Choroid plexus epithelial cell (primary cell): ENCODE measurements around the gene TLR6.
A peak's percentile ranks its signal among the peaks of the same experiment; 100 is the strongest.

Experiments used
- DNase-seq: peaks from one replicate; pipeline ENCODE4 v3.0.0-alpha.2; 2010; ENCODE audit warnings: low read depth
- H3K4me3 ChIP-seq: 2 replicates; pipeline ENCODE4 v1.5.1; 2011; ENCODE audit warnings: low read depth, mild to moderate bottlenecking, control low read depth, low read length, moderate library complexity
- TF ChIP-seq, protein P1 (sequence below): conservative IDR thresholded peaks from 2 replicates; pipeline ENCODE4 v1.5.1; 2011; ENCODE audit warnings: low read depth, mild to moderate bottlenecking, control low read depth, inconsistent platforms, low read length, moderate library complexity

TLR6 gene

DNA sequence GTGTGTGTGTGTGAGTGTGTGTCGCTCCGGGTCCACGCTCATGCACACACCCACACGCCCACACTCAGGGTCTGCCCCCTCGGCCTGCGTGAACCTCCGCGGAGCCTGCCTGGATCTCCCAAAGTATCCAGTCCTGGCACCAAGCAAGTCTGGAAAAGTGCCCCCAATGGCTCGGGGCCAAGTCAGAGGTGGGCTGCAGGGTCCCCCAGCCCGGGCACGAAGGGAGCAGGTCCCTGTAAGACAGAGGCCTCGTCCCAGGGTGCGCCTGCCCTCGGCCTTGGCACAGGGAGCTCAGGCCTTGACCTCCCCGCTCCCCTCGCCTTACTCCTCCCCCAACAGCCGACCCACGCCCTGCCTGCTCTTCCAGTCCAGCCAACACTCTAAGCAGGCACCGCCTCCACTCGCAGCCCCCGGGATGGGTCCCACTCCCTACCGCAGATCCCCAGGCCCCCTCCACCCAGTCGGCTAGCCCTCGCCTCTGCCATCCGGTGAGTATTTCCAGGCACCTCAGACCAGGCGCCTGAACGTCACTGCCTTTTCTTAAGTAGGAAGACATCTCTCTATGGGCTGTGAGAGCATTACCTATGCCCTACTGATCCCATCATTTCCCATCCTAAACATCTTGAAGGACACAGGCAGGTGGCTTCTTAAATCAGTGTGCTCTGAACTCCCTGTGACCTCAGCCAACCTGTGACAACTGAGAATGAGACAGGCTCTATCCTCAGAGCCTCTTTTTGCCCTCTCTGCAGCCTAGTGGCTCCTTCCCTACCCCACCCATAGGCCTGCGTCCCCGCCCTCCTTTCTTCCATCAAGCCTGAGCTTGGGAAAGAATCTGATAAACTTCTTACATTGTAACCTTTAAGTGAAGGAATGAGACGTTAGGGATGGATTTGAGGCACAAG is 11.7 kb upstream of the TLR6 start:
- H3K4me3 ChIP-seq = peak overlapping the region; percentile 94
- peak; percentile 40 for DNase-seq
- TF ChIP-seq, protein P1, sequence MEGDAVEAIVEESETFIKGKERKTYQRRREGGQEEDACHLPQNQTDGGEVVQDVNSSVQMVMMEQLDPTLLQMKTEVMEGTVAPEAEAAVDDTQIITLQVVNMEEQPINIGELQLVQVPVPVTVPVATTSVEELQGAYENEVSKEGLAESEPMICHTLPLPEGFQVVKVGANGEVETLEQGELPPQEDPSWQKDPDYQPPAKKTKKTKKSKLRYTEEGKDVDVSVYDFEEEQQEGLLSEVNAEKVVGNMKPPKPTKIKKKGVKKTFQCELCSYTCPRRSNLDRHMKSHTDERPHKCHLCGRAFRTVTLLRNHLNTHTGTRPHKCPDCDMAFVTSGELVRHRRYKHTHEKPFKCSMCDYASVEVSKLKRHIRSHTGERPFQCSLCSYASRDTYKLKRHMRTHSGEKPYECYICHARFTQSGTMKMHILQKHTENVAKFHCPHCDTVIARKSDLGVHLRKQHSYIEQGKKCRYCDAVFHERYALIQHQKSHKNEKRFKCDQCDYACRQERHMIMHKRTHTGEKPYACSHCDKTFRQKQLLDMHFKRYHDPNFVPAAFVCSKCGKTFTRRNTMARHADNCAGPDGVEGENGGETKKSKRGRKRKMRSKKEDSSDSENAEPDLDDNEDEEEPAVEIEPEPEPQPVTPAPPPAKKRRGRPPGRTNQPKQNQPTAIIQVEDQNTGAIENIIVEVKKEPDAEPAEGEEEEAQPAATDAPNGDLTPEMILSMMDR = no peak

DNA sequence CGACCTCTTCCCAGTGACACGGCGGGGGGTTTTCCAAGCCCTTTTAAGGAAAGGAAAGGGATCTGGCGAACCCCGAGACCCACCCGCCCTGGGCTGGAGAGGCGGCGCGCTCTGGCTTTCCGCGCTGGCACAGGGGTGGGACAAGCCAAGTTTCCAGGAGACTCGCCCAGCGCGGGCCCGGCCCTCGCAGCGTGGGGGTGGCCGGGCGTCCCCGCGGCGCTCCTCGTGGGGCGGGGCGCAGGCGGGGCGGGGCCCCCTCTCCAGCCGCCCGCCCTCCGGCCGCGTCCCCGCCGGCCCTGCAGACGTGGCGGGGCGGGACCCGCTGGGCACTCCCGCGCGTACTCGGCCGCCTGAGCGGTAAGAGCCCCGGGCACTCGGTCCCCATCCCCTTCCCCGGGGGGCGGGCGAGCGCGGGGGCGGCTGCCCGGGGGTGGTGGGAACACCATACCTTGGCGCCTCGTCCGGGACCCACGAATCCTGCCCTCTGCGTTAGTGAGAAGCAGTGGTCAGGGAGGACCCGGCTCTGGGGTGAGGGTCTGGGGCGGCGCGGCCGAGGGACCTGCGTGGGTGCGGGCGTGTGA is 11.0 kb upstream of the TLR6 start, which contains the start of gene FAM114A1:
FAM114A1 (plus strand) TSS at position 329 of the 581 bp plus-strand sequence. CDS start 10,273 bp downstream, outside the sequence.
- H3K4me3 ChIP-seq = peak within 1 kb of the TSS; percentile 94
- TF ChIP-seq, protein P1 = no peak
- DNase-seq = peak; percentile 80

DNA sequence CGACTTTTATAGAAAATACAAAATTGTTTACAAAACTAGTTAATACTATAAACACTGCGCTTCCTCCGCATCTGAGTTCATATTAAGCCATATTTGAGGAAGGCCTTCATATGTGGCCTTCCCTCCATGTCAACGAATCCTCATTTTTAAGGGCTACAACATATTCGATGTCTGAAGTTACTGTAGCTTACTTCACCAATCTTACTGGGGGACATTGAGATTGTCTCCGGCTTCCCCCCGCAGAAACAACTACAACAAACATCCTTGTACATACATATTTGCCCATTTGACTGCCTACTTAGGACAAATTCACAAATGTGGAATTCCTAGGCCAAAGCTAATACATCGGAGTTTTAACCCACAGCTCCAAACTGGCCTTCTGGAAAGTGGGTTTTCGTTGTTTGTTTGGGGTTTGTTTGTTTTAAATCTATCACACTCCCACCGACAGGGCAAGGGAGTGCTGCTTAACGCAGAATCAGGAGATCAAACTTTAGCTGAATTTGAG is 10.4 kb upstream of the TLR6 start:
- H3K4me3 ChIP-seq = peak overlapping the region; percentile 94
- no peak for DNase-seq
- TF ChIP-seq, protein P1 = peak; percentile 6

DNA sequence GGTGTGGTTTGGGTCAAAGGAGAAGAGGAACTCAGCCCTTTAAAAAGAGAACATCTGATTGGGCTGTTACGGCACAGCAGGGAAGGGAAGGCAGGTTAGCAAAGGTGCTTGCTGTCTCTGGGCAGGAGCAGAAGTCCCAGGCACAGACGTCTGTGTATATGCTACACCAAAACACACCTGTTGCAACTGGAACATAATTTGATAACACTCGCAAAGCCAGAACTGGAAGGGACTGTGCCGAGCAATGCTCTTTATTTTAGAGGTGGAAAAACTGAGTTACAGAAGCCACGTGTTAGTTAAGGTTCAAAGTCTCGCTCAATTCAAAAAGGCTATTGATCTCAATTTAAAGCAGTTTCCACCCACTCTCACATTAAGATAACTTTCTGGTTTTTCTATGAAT is 8.8 kb upstream of the TLR6 start:
- H3K4me3 ChIP-seq = no peak overlapping the region
- DNase-seq = no peak
- TF ChIP-seq, protein P1 = no peak

DNA sequence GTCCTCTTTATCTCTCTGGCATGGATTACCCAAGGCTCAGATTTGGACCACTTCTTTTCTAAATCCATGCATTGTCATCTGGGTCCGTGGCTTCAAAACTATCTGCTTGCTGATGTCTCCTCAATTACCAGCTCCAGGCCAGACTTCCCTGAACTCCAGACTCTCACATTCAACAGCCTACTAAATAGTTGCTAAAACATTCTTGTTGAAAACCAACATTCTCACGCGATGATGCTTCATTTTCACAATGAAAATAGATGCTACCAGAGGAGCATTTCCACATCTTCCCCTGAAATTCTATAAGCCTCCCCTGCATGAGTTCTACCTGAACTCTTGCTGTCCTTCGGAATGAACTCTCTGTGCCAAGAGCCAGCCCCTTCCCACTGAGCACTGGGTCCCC is 5.2 kb upstream of the TLR6 start:
- no peak overlapping the region for H3K4me3 ChIP-seq
- DNase-seq = no peak
- TF ChIP-seq, protein P1 = no peak

DNA sequence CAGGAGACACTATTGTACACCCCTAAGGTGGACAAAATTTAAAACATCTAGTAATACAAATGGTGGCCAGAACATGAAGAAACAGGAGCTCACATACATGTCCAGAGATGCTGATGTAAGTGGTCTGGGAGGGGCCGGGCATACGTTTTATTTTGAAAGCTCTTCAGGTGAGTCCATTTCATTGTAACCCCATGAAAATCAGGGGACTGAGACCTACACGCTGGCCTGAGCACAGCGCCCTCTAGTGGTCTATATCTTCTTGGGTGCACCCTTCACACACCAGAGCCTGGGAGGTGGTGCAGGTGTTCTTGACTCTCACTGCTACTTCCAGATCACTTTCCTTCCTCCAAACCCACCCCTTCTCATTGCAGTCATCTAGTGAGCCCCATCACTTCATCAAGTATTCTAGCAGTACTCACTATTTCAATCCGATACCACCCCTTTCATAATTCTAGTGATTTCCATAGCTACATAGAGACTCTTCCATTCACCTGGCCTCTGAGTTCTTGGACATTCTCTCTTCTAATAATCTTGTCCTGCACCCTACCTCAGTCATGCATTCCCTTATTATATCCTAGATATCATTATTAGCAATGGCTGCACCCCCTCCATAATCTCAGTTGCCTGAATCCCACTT is 4.3 kb upstream of the TLR6 start:
- TF ChIP-seq, protein P1 = peak; percentile 87
- H3K4me3 ChIP-seq = no peak overlapping the region
- peak; percentile 71 for DNase-seq
